Right ventricle myocardium superior (tissue), 1 donor: ENCODE measurements around the gene CACNA1A. TPM values are rescaled to one million over a fixed set of nuclear protein-coding genes. Genes with fewer than 3 reads are reported as not detected.

Source experiments
- ATAC-seq: fragments of 200-7000 bp; cut with Tn5 transposase; one replicate; pipeline ENCODE4 v1.9.1; 2020; ENCODE audit warnings: mild to moderate bottlenecking; ENCODE audit not compliant: poor library complexity
- DNase-seq: peaks from one replicate; pipeline ENCODE4 v3.0.0-alpha.2; 2020
- intact Hi-C: fragments of 100-400 bp; cut with DNase I; formaldehyde crosslinking; loops from one replicate; pipeline ENCODE4 v1.11.2; 2022
- total RNA-seq: library from RNA; stranded (reverse); fragmentation: NEBNext Ultra II Directional; extraction: Animal tissue kit (Norgen Biotek cat#: 25700); gene quantifications from one replicate; pipeline ENCODE4 v1.2.1, GENCODE V29; 2021
- donor health status: DM: no; HTN: yes; CAD: no; lungs with severe emphysema.

Gene CACNA1A
- total RNA-seq, 1 donor from 2014 or later: 1.00 TPM

- no peak for ATAC-seq
Measured at GRCh38 chr19:13229246-13229645, 277.0 kb downstream of the CACNA1A start.

GRCh38 chr19:13228561-13228960, 277.7 kb downstream of the CACNA1A start:
- intact Hi-C loops: no loop called here
- DNase-seq: no peak
- no peak for ATAC-seq

More at GRCh38 chr19:13229246-13229645, 277.0 kb downstream of the CACNA1A start:
- intact Hi-C loops: no loop called here
- DNase-seq: no peak

- DNase-seq (no peak), ATAC-seq (no peak)
- intact Hi-C loops: no loop called here
Measured at GRCh38 chr19:13226983-13227382, 279.3 kb downstream of the CACNA1A start.

- DNase-seq (no peak), ATAC-seq (no peak)
- intact Hi-C loops: no loop called here
Measured at GRCh38 chr19:13225973-13226865, 280.1 kb downstream of the CACNA1A start.

GRCh38 chr19:13225085-13225484, 281.2 kb downstream of the CACNA1A start:
- intact Hi-C loops: no loop called here

GRCh38 chr19:13220847-13221246, 285.4 kb downstream of the CACNA1A start:
- DNase-seq (no peak), ATAC-seq (no peak)
- intact Hi-C loops: no loop called here

More at GRCh38 chr19:13225085-13225484, 281.2 kb downstream of the CACNA1A start:
- DNase-seq (no peak), ATAC-seq (no peak)

GRCh38 chr19:13215572-13216380, 290.5 kb downstream of the CACNA1A start:
- intact Hi-C loops: no loop called here
- ATAC-seq (no peak), DNase-seq (no peak)

GRCh38 chr19:13214036-13214730, 292.1 kb downstream of the CACNA1A start:
- no peak for DNase-seq
- intact Hi-C loops: no loop called here
- no peak for ATAC-seq

GRCh38 chr19:13212759-13213330, 293.4 kb downstream of the CACNA1A start:
- ATAC-seq: peak; percentile 45
- intact Hi-C loops: no loop called here
- peak; percentile 71 for DNase-seq

GRCh38 chr19:13211426-13212308, 294.6 kb downstream of the CACNA1A start:
- DNase-seq: no peak
- ATAC-seq: no peak
- intact Hi-C loops: no loop called here

GRCh38 chr19:13210941-13211340, 295.3 kb downstream of the CACNA1A start:
- intact Hi-C loops: no loop called here
- ATAC-seq: no peak

GRCh38 chr19:13210339-13210775, 295.9 kb downstream of the CACNA1A start:
- intact Hi-C loops: no loop called here
- ATAC-seq: no peak
- DNase-seq: no peak

More at GRCh38 chr19:13210941-13211340, 295.3 kb downstream of the CACNA1A start:
- DNase-seq: no peak

GRCh38 chr19:13209484-13210338, 296.6 kb downstream of the CACNA1A start:
- intact Hi-C loops: no loop called here
- DNase-seq (no peak), ATAC-seq (no peak)

- ATAC-seq (no peak), DNase-seq (no peak)
- intact Hi-C loops: no loop called here
Measured at GRCh38 chr19:13208672-13209483, 297.4 kb downstream of the CACNA1A start.

- peak; percentile 32 for ATAC-seq
- intact Hi-C loops: no loop called here
- peak; percentile 55 for DNase-seq
Measured at GRCh38 chr19:13207846-13208671, 298.2 kb downstream of the CACNA1A start.
